ENCODE measurements around the gene STYK1.

The STYK1 gene

GRCh38 chr12:10624605-10625004, 49.2 kb downstream of the STYK1 start:
- TF ChIP-seq CTBP1 (IDR thresholded peaks at IDR 0.05; ENCODE audit: borderline replicate concordance) (no peak), NFRKB (IDR thresholded peaks at IDR 0.05) (no peak), ARNT (IDR thresholded peaks at IDR 0.05) (no peak), SUZ12 (IDR thresholded peaks at IDR 0.05) (no peak), L3MBTL2 (conservative IDR thresholded peaks at IDR 0.05) (no peak), FOXA1 (IDR thresholded peaks at IDR 0.05) (no peak), HDGF (IDR thresholded peaks at IDR 0.05; ENCODE audit: borderline replicate concordance) (no peak)
- no peak for DNase-seq (ENCODE audit: extremely low spot score)
- ChIA-PET CTCF (no interaction called here), POLR2A (no interaction called here)

- CTCF ChIA-PET: no interaction called here
- no peak for DNase-seq (ENCODE audit: extremely low spot score)
- TF ChIP-seq HDGF (IDR thresholded peaks at IDR 0.05; ENCODE audit: borderline replicate concordance): no peak
- TF ChIP-seq BHLHE40 (IDR thresholded peaks at IDR 0.05; ENCODE audit: borderline replicate concordance): no peak
- no peak for TF ChIP-seq PKNOX1 (IDR thresholded peaks at IDR 0.05)
- no peak for TF ChIP-seq CTBP1 (IDR thresholded peaks at IDR 0.05; ENCODE audit: borderline replicate concordance)
- POLR2A ChIA-PET: no interaction called here
Measured at GRCh38 chr12:10623131-10623530, 50.7 kb downstream of the STYK1 start.

GRCh38 chr12:10621278-10621677, 52.6 kb downstream of the STYK1 start:
- CTCF ChIA-PET: no interaction called here
- POLR2A ChIA-PET: no interaction called here
- DNase-seq (ENCODE audit: extremely low spot score): no peak
- TF ChIP-seq LEF1 (IDR thresholded peaks at IDR 0.05; ENCODE audit: borderline replicate concordance) (no peak), PKNOX1 (IDR thresholded peaks at IDR 0.05) (no peak), SP1 (IDR thresholded peaks at IDR 0.05) (no peak), ZNF384 (IDR thresholded peaks at IDR 0.05) (no peak), FOXM1 (IDR thresholded peaks at IDR 0.05; ENCODE audit: borderline replicate concordance) (no peak), FOXA1 (IDR thresholded peaks at IDR 0.05) (no peak), ELF4 (IDR thresholded peaks at IDR 0.05) (no peak), SUZ12 (IDR thresholded peaks at IDR 0.05) (no peak), NFRKB (IDR thresholded peaks at IDR 0.05) (no peak), L3MBTL2 (conservative IDR thresholded peaks at IDR 0.05) (no peak), ARNT (IDR thresholded peaks at IDR 0.05) (no peak), HDGF (IDR thresholded peaks at IDR 0.05; ENCODE audit: borderline replicate concordance) (no peak)

GRCh38 chr12:10620078-10620779, 53.6 kb downstream of the STYK1 start:
- ChIA-PET POLR2A (no interaction called here), CTCF (no interaction called here)
- no peak for DNase-seq (ENCODE audit: extremely low spot score)
- TF ChIP-seq SP1 (IDR thresholded peaks at IDR 0.05): no peak
- TF ChIP-seq SUZ12 (IDR thresholded peaks at IDR 0.05): no peak
- no peak for TF ChIP-seq NFRKB (IDR thresholded peaks at IDR 0.05)
- TF ChIP-seq TARDBP (IDR thresholded peaks at IDR 0.05): no peak
- no peak for TF ChIP-seq ELF4 (IDR thresholded peaks at IDR 0.05)
- no peak for TF ChIP-seq BHLHE40 (IDR thresholded peaks at IDR 0.05; ENCODE audit: borderline replicate concordance)

- ChIA-PET POLR2A (no interaction called here), CTCF (interaction anchor here (1.0 kb wide), 1 partner anchor 10 kb away, joined by 3 read pairs; no protein-coding TSS in a partner anchor)
- no peak for TF ChIP-seq FOXA1 (IDR thresholded peaks at IDR 0.05)
- TF ChIP-seq LEF1 (IDR thresholded peaks at IDR 0.05; ENCODE audit: borderline replicate concordance): no peak
- TF ChIP-seq FOXM1 (IDR thresholded peaks at IDR 0.05; ENCODE audit: borderline replicate concordance): no peak
- DNase-seq (ENCODE audit: extremely low spot score): no peak
Measured at GRCh38 chr12:10618338-10618987, 55.4 kb downstream of the STYK1 start.

GRCh38 chr12:10617863-10618262, 56.0 kb downstream of the STYK1 start:
- no peak for DNase-seq (ENCODE audit: extremely low spot score)
- CTCF ChIA-PET: interaction anchor here (1.0 kb wide), 1 partner anchor 11 kb away, joined by 3 read pairs; no protein-coding TSS in a partner anchor
- POLR2A ChIA-PET: no interaction called here
- TF ChIP-seq FOXM1 (IDR thresholded peaks at IDR 0.05; ENCODE audit: borderline replicate concordance) (no peak), TARDBP (IDR thresholded peaks at IDR 0.05) (no peak), PKNOX1 (IDR thresholded peaks at IDR 0.05) (no peak)

- no peak for TF ChIP-seq PKNOX1 (IDR thresholded peaks at IDR 0.05)
- no peak for DNase-seq (ENCODE audit: extremely low spot score)
- CTCF ChIA-PET: no interaction called here
- POLR2A ChIA-PET: no interaction called here
Measured at GRCh38 chr12:10615532-10615931, 58.3 kb downstream of the STYK1 start.
